Measurements from ENCODE around the gene OSBPL3. TPM values are rescaled to one million over a fixed set of nuclear protein-coding genes. Genes with fewer than 3 reads are reported as not detected.

The OSBPL3 gene
- total and polyA plus RNA-seq, 8 donors = 2.0 to 25.0 (median 9.9) TPM

GRCh38 chr7:24777806-24778205, 202.2 kb downstream of the OSBPL3 start:
- Histone ChIP-seq H3K27ac (no peak overlapping the region), H3K27me3 (no peaks in the 10 kb centered on the region), H3K4me1 (no peaks in the 10 kb centered on the region), H3K36me3 (no peaks in the 10 kb centered on the region), H3K9me3 (no peaks in the 10 kb centered on the region), H3K4me3 (no peak overlapping the region)
- intact Hi-C loops (cut with DNase I; ENCODE audit: low total_unique reads) = no loop called here
- 78 to 88% (median 85%) methylated on average over 3 of the region's 3 CpGs for WGBS, 5 donors
- TF ChIP-seq POLR2AphosphoS5 (IDR thresholded peaks at IDR 0.05) (no peak), CTCF (IDR thresholded peaks at IDR 0.05) (no peak), EP300 (IDR thresholded peaks at IDR 0.05) (no peak), POLR2A (IDR thresholded peaks at IDR 0.05) (no peak)
- no peak for DNase-seq

GRCh38 chr7:24773646-24774045, 206.3 kb downstream of the OSBPL3 start:
- Histone ChIP-seq H3K4me3 (no peak overlapping the region), H3K4me1 (no peaks in the 10 kb centered on the region), H3K27ac (no peak overlapping the region), H3K36me3 (no peaks in the 10 kb centered on the region), H3K27me3 (no peaks in the 10 kb centered on the region), H3K9me3 (peaks cover 0 to 5% (median 0%) of the 10 kb centered on the region in 4 donors)
- intact Hi-C loops (cut with DNase I; ENCODE audit: low total_unique reads) = no loop called here
- no peak for DNase-seq
- TF ChIP-seq POLR2AphosphoS5 (IDR thresholded peaks at IDR 0.05) (no peak), POLR2A (IDR thresholded peaks at IDR 0.05) (no peak), CTCF (IDR thresholded peaks at IDR 0.05) (no peak), EP300 (IDR thresholded peaks at IDR 0.05) (no peak)

GRCh38 chr7:24769851-24770250, 210.1 kb downstream of the OSBPL3 start:
- Histone ChIP-seq H3K36me3 (no peaks in the 10 kb centered on the region), H3K27me3 (peaks cover 0 to 7% (median 0%) of the 10 kb centered on the region in 3 donors), H3K27ac (no peak overlapping the region), H3K9me3 (peaks cover 0 to 5% (median 0%) of the 10 kb centered on the region in 4 donors), H3K4me1 (no peaks in the 10 kb centered on the region), H3K4me3 (no peak overlapping the region)
- 69 to 79% (median 76%) methylated on average over 2 of the region's 2 CpGs for WGBS, 5 donors
- intact Hi-C loops (cut with DNase I; ENCODE audit: low total_unique reads) = no loop called here
- no peak for DNase-seq
- TF ChIP-seq POLR2AphosphoS5 (IDR thresholded peaks at IDR 0.05) = no peak
- no peak for TF ChIP-seq POLR2A (IDR thresholded peaks at IDR 0.05)
- TF ChIP-seq EP300 (IDR thresholded peaks at IDR 0.05) = no peak
- TF ChIP-seq CTCF (IDR thresholded peaks at IDR 0.05) = no peak

GRCh38 chr7:24769014-24769830, 210.8 kb downstream of the OSBPL3 start:
- intact Hi-C loops (cut with DNase I; ENCODE audit: low total_unique reads) = no loop called here
- H3K4me1 ChIP-seq = no peaks in the 10 kb centered on the region
- no peaks in the 10 kb centered on the region for H3K36me3 ChIP-seq

More at GRCh38 chr7:24769014-24769830, 210.8 kb downstream of the OSBPL3 start:
- Histone ChIP-seq H3K4me3 (no peak overlapping the region), H3K27me3 (peaks cover 0 to 7% (median 0%) of the 10 kb centered on the region in 3 donors), H3K27ac (no peak overlapping the region), H3K9me3 (peaks cover 0 to 5% (median 0%) of the 10 kb centered on the region in 4 donors)
- TF ChIP-seq POLR2A (IDR thresholded peaks at IDR 0.05) (no peak), POLR2AphosphoS5 (IDR thresholded peaks at IDR 0.05) (no peak), EP300 (IDR thresholded peaks at IDR 0.05) (no peak), CTCF (IDR thresholded peaks at IDR 0.05) (no peak)
- 76 to 80% (median 79%) methylated on average over 9 of the region's 9 CpGs for WGBS, 5 donors
- no peak for DNase-seq
